Measurements from ENCODE around the gene HS3ST4.
A peak's percentile ranks its signal among the peaks of the same experiment; 100 is the strongest.

The HS3ST4 gene

DNA sequence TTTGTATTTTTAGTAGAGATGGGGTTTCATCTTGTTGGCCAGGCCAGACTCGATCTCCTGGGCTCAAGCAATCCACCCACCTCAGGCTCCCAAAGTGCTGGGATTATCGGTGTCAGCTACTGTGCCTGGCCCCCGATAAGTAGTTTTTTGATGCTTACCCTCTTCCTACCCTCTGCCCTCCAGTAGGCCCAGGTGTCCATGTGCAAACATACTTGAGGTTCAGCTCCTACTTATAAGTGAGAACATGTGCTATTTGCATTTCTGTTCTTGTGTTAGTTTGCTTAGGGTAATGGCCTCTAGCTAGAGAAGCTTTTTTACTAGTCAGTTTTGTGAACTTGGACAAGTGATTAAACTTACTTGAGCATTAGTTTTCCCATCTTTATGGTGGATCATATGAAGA, 136.8 kb downstream of the HS3ST4 start:
- no peak for DNase-seq

DNA sequence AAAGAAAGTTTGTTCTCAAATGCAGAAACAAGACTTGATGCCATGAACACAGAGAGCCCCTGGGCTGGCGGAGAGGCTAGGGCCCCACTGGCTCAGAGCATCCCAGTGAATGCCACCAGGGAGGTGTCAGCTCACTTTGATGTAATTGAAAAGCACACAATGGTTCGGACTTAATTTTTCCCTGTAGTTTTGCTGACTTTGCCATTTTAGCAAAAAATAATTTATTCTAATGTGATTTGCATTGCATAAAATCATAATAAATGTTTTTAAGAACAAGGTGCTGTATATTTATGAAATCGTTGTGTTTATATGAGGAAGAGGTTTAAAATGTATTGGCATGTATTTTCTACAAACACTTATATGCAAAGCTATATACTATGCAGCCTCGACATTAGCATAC, 140.5 kb downstream of the HS3ST4 start:
- DNase-seq: no peak

DNA sequence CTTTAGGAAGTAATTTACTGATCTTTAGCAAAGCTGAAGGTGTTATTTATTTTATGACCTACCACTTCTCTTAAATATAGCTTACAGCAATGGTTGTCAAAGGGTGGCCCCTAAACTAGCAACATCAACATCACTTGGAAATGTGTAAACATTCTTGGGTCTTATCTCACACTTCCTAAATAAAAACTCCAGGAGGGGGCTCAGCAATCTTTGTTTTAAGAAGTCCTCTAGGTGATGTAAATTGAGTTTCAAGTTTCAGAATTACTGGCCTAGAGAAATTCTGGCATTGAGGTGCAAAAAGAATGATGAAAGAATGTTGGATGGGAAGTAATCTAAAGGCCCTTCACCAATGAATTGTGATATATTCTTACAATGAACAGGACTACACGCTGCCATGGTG, 142.3 kb downstream of the HS3ST4 start:
- no peak for DNase-seq

DNA sequence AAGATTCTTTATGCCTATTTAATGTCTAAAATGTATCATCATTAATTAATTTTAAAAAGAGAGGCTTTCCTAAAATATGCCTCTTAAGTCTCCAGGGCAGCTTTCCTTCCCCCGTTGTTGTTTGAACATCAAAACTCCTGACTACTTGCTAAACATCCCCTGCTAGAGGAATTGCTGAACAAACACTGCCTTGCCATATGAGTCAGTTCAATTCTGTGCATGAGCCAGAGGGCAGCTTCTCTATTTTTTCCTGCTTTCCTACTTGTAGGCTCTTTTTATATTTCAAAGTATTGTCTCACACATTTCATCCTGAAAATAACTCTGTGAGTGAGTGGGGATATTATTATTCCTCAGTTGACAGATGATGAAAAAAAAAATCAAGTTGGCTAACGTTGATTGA, 143.4 kb downstream of the HS3ST4 start:
- no peak for DNase-seq

DNA sequence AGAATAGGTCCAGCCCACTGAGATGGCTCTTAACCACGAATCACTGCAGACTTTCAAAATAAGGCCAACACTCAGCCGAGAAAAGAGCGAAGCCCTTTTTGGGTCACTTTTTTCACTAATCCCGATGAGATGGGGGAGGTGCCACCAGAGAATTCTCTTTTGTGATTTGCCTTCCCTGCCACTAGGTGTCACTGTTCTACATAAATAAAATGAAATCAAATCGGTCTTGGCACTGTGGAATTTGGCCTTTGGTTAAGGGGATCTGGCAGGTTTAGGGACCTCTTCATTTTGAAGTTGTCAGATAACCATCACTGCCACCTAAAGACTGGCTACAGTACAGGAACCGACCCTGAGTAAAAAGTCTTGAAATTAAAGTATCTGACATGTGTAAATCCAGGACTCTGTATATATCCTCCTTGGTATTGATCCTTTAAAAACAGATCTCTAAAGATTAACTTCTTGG, 147.0 kb downstream of the HS3ST4 start:
- DNase-seq: peak; percentile 40

DNA sequence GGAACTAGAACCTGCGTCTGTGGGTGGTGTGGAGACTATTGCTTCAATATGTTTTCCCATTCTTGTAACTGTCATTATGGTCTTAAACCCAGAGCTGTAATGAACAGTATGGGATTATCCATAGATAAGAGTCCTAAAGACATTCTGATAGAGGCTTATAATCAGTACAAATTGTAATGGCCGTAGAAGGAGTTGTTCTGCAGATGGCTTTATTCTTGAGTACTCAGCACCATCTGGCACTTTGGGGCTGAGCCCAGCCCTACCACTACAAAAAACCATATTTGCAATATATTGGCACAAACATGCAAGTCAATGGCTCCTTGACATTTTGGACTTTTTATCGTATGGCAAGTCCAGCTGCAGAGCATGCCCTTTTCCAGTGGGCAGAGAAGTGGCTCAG, 150.0 kb downstream of the HS3ST4 start:
- DNase-seq: no peak

DNA sequence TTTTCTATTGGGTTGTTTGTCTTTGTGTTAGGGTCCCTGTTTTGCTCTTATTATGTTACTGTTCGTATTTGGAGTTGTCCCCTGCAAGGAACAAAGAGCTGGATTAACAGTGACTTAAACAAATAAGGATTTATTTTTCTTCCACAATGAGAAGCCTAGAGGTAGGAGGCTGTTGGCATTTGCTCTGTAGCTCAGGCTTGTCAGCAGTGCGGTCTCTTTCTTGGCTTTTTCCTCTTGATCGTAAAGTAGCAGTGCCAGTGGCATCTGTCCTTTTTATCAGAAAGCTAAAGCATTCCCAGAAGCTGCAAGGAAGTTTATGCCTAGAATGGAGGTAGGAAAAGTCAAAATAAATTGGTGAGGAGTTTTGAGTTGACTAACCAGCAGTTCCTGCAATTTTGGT, 154.1 kb downstream of the HS3ST4 start:
- DNase-seq: no peak

DNA sequence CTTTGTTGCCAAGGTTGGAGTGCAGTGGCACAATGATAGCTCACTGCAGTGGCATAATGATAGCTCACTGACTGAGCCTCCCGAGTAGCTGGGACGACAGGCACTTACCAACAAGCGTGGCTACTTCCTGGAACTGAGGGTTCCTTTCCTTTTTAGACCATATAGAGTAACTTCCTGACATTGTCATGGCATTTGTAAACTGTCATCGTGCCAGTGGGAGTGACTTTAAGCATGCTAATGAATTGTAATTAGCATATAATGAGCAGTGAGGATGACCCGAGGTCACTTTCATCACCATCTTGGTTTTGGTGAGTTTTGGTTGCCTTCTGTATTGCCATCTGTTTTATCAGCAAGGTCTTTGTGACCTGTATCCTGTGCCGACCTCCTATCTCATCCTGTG, 162.4 kb downstream of the HS3ST4 start:
- no peak for DNase-seq

DNA sequence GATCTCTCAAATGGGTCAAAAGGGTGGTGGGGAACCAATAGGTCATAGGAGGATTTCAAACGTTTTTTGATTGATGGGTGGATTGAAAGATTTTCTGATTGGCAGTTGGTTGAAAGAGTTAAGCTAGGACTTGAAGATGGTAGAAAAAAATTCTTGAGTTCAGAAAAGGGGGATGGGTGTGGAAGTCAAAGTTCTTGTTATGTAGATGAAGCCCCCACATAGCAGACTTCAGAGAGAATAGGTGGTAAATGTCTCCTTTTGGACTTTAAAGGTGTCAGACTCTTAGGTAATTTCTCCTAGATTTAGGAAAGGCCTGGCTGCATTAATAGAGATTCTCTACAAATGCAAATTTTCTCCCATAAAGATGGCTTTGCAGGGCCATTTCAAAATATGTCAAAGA, 163.3 kb downstream of the HS3ST4 start:
- DNase-seq: no peak

DNA sequence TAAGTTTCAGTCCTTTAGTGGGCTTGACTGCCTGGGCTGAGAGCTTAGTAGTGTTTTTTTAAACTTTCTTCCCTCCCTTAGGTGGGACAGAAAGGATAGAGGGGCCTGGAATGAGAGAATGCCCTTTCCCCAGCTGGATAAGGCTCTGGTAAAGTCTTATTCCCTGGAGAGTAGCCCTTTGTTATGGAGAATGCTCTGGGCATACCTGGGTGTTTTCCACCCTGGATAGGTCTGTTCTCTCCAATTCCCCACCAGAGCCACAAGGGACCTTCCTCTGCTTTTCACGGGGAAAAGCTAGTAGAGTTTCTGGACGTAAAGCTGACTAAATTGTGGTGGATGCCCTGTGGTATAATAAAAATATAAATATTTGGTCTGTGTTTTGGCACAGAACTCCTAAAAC, 164.1 kb downstream of the HS3ST4 start:
- no peak for DNase-seq

DNA sequence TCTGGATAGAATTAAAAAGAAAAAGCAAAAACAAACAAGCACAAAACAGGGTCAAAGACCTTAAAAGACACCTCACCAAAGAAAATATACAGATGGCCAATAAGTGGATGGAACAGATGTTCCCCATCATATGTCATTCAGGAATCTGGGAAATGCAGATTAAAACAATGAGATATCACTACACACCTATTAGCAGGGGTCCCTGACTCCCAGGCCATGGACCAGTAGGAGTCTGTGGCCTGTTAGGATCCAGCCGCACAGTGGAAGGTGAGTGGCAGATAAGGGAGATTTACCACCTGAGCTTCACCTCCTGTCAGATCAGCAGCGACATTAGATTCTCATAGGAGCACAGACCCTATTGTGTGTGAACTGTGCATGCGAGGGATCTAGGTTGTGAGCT, 167.9 kb downstream of the HS3ST4 start:
- DNase-seq: no peak

DNA sequence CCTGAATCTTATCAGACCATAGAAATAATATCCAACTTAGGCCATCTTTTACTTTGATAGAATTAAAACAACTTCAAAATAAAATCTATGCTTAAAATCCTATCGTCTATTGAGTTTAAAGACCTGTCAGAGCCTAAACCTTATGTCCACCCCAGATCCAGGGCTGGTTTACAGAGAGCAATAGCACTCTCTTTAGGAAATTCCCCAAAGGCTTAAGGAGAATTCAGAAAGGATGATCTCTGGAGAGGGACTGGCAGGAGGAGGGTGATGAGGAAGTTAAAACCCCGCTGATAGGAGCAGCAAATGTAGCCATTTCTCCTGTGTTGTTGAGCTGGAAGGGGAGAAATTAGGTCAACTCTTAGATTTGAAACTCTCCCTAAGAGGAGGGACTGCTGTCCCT, 175.3 kb downstream of the HS3ST4 start:
- DNase-seq: no peak

DNA sequence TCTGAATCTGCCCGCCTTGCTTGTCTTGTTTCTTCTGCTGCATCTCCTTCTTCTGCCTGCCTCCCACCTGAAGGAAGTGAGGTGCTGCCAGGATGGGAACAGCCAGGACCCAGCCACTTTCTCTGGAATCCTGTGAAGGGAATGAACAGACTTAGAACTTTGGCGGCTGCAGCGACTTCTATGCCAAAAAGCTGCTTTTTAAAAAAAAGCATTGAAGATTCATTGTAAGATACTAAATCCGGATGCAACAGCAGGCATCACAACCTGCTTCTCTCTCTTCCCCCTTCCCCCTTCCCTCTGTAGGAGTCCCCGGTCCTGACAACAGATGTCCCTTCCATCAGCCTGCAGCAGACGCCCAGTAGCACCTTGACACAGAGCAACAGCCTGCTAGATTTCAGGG, 176.3 kb downstream of the HS3ST4 start:
- DNase-seq: no peak

DNA sequence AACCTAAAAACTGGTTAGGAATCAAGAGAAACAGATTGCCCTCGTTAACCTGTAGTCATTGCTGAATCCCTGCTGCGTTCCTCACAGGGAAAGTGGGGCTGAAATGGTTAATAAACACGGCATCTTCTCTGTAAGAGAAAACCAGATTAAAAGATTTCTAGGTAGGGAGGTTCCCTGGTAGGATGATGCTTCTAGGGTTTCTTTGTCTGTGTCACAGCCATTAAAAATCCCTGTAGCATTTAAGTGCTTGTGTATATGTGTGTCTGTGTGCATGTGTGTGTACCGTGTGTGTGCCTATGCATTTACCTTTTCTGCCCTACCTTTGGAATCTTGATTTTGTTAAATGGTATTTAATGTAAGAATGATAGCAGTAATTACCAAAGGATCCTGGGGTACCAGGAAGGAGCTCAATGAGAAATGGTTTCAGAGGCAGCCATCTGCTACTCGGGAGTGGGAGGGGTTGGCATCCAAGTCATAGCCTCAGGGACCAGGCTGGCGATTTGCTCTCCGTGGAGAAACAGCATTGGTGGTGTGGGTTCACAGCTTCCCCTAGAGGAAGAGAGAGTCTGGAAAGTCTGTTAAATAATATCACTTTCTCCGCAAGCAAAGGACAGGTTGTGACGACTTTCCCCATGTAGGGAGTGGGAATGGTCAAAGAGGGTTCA, 177.1 kb downstream of the HS3ST4 start:
- no peak for DNase-seq

DNA sequence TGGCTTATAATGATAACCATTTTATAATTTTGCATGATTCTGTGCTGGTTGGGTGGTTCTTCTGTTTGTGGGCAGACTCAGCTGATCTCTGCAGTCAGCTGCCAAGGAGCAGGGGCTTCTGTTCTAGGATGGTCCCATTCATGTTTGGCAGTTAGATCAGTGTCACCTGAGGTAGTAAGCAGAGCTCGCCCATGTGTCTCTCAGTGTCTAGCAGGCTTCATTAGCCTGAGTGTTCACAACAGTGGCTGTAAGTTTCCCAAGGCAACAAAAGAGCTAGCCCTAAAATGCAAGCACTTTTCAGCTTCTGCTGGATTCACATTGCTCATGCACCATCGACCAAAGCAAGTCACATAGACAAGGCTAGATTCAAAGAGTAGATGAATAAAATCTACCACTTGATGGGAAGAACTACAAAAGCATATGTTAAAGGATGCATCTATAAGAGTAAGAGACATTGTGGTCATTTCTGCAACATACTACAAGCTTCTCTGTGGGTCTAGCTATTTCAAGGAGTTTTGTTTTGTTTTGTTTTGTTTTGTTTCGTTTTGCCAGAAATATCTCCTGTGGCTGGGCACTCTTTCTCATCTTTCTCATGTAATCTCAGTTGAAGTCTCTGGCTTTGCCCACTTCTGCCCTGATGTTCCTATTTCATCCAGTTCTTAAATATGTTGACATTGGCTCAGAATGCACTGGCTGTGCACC, 180.8 kb downstream of the HS3ST4 start:
- DNase-seq: no peak

DNA sequence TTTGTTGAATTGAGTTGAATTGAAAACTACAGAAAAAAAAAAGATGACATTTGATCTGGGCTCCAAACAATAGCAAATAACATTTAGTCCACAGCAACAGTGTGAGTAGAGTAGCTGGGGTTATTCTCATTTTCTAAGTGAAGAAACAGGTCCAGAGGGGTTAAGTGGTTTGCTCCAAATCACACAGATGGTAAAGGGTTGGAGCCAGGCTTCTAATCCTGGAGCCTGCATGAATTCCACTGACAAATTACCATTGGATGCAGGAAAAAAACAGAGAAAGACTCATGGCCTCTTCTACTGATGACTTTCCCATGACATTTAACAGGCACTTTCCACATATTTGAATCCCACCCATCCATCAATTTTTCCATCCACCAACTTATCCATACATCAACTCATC, 182.4 kb downstream of the HS3ST4 start:
- no peak for DNase-seq

DNA sequence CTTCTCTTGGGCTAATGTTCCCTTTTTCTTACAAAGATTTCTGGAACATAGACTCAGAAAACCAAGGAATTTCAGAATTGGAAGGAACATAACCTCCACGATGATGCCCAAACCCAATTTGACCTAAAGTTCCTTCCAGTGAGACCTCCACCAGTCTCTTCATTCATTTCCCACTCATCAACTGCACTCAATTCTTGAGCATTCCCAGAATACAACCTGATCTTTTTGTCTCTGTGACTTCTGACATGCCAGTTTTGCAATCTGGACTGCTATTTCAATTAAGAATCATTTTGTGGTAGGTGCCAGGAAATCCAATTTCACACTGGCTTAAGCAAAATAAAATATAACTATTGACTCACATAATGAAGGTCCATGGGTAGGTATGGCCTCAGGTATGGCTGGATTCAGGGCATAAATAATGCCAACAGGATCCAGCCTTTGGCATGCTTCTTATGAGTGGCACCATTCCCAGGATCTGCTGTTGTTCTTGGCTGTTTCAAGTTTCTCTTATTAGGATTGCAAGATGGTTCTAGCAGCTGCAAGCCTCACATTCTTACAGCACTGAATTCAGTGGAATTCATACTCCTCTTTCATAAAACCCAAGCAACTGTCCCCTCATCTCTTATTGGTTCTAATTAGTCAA, 184.3 kb downstream of the HS3ST4 start:
- no peak for DNase-seq

DNA sequence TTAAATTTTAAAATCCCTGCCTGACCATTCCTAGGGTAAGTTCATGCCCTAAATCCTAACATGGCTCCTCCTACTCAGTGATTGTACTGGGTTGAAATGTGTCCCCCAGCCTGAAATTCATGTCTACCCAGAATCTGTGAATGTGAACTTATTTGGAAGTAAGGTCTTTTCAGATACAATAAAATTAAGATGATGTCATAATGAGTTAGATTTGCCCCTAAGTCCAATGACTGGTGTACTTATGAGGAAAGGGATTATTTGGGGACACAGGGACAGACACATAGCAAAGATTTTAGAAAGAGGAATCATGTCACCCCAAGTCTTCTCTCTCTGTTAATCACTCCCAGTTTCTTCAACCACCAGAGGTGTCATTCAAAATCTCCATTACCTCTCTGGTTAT, 185.3 kb downstream of the HS3ST4 start:
- DNase-seq: no peak

DNA sequence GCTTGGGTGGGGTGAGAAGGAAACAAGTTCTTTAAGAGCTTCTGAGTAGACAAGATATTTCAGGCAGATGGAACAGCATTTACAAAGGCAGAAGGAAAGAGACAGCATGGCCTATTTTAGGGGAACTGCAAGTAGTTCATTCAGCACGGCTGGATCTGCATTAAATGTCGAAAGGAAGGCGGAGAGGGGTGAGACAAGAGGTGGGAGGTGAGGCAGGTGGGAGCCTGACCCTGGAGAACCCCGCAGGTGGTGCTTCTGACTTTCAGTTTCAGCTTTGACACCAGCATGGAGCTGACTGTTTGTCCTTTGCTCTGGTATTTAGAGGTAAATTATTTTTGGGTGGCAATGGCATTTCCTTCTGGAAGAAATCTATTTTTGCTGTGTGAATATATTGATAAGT, 194.8 kb downstream of the HS3ST4 start:
- DNase-seq: no peak

DNA sequence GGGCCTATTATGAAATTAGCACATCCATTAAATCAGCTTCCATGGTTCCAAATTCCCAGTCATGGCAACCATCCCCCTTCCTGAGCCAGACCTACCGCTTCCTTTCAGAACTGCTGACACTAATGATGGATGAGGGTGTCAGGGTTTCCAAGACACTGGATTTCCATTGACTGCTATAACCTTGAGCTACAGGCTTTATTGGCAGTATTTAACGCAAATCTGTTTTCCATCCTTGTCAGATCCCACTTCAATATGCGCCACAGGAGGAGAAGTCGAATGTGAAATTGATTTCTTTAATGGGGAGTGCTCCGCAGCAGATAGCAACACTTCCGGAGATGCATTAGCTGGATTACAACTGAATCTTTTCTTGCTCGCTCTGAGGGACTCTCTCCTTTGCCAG, 197.1 kb downstream of the HS3ST4 start:
- no peak for DNase-seq

DNA sequence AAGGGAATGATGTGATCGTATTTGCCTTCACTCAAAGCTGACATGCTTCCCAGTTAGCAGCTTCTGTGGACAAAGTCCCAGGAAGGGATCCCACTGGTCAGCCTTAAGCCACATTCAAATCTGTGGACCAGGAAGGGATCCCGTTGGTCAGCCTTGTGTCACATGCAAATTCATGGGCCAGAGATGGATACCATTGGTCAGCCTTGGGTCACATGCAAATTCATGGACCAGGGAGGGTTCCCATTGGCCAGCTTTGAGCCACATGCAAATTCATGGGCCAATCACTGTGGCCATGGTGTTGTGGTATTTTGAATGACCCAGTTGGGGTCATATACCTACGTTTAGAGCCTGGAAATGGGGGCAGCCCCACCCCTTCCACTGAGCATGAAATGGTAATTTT, 201.6 kb downstream of the HS3ST4 start:
- DNase-seq: no peak

DNA sequence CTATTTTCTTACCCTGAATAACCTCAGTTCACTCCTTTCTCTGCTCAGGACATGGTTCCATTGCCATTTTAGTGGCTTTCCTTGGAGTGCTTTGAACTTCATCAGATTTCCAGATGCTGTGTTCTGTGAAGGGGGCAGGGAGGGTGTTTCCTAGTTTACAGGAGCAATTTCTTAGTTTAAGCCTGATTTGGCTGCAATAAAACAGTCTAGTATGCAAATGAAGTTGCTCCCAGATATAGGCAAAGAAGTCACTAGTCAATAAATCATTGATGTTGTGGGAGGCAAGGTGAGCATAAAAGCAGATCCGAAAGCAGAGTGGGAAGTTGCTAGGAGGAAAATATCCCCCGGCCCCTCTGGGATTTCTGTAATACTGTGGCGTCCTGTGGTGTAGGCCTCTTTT, 202.3 kb downstream of the HS3ST4 start:
- DNase-seq: no peak

DNA sequence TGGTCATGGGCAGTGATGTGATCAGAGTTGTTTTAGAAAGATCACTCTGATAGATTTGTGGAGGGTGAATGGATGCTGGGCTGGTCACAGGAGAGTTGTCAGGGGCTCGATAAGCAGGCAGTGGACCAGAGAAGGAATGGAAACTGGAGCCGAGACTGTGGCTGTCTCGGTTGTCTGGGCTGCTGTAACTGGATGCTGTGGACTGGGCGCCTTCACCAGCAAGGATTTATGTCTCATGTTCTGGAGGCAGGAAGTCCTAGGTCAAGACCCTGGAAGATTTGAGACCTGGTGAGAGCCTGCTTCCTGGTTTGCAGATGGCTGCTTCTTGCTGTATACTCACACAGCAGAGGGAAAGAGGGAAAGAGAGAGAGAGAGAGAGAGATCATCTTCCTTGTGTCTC, 203.6 kb downstream of the HS3ST4 start:
- no peak for DNase-seq

DNA sequence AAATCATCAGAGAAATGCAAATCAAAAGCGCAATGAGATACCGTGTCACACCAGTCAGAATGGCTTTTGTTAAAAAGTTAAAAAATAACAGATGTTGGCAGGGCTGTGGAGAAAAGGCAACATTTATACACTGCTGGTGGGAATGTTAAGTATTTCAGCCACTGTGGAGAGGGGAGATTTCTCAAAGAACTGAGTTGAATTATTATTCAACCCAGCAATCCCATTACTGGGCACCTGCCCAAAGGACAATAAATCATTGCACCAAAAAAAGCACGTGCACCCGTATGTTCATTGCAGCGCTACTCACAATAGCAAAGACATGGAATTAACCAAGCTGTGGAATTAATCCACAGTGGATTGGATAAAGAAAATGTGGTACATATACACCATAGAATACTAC, 204.7 kb downstream of the HS3ST4 start:
- DNase-seq: no peak

DNA sequence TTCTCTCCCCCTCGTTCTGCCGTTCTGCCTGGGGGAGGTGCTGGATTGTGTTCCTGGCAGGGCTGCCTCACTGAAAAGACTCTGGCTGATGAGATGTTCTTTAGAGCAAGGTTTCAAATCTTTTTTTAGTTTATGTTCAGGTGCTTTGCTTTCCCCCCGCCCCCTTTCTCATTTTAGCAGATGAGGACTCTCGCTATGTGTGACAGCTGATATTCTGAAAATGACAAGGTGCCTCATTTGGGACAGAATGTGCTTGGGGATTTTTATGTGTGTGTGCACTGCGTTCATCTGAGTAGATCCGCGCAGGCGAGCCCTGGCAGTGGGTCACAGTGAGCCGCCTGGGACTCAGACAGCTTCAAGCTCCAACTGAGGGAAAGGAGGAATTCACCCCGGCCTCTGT, 205.9 kb downstream of the HS3ST4 start:
- DNase-seq: no peak

All from fibroblast of skin of right quadriceps (primary cell).